DOHH2 (cell line): Measurements from ENCODE around the gene ARMC10.
"Not testable (repeated sequence)": the region's sequence is repeated elsewhere in the genome, so short reads cannot be mapped to it uniquely, and the experiment has no call there.

Experiments
- CTCF ChIP-seq: fragments of 200-600 bp; sonication (generic); IDR thresholded peaks from one replicate; pipeline ENCODE4 v1.5.1; 2014; ENCODE audit warnings: antibody characterized with exemption, mild to moderate bottlenecking, low read depth, low read length; ENCODE audit not compliant: poor library complexity, severe bottlenecking
- EZH2phosphoT487 ChIP-seq: fragments of 200-600 bp; sonication (generic); IDR thresholded peaks from 2 replicates; pipeline ENCODE4 v1.6.1; 2017; ENCODE audit warnings: borderline replicate concordance, mild to moderate bottlenecking, antibody characterized with exemption, low read length, moderate library complexity, mixed read lengths

- TF ChIP-seq CTCF, EZH2phosphoT487: not testable (repeated sequence)
These were observed 18.9 kb upstream of the ARMC10 start for GRCh38 chr7:103056006-103056405.
